Myocyte (in vitro differentiated cells): ENCODE results near the gene TMPRSS9. TPM values are rescaled to one million over a fixed set of nuclear protein-coding genes. Genes with fewer than 3 reads are reported as not detected.
"Not testable (repeated sequence)": the region's sequence is repeated elsewhere in the genome, so short reads cannot be mapped to it uniquely, and the experiment has no call there.

Experiments used
- DNase-seq: peaks from one replicate; pipeline ENCODE4 v3.0.0-alpha.2; 2012; ENCODE audit warnings: low read depth
- microRNA-seq: library from miRNA; unstranded; fragments of <30 nt; microRNA quantifications from one replicate; pipeline ENCODE4, GENCODE V29; 2016
- total RNA-seq: library from RNA; depleted of rRNA; stranded (reverse); fragments of >200 nt; gene quantifications from 2 replicates; pipeline ENCODE4 v1.2.3, GENCODE V29; 2014

The TMPRSS9 gene
- total RNA-seq, 1 donor from 2014 or later: not detected

- no peak for DNase-seq
Observed at GRCh38 chr19:2455851-2456570, 95.9 kb downstream of the TMPRSS9 start.

GRCh38 chr19:2457394-2458037, 97.5 kb downstream of the TMPRSS9 start:
- DNase-seq: no peak

GRCh38 chr19:2458054-2458453, 98.0 kb downstream of the TMPRSS9 start:
- no peak for DNase-seq

GRCh38 chr19:2458776-2459175, 98.7 kb downstream of the TMPRSS9 start:
- DNase-seq: not testable (repeated sequence)

GRCh38 chr19:2460245-2460644, 100.2 kb downstream of the TMPRSS9 start:
- no peak for DNase-seq

GRCh38 chr19:2461751-2462634, 101.9 kb downstream of the TMPRSS9 start:
- DNase-seq: peak; percentile 79

- peak; percentile 96 for DNase-seq
Observed at GRCh38 chr19:2462635-2463421, 102.8 kb downstream of the TMPRSS9 start.

GRCh38 chr19:2463694-2464093, 103.6 kb downstream of the TMPRSS9 start:
- DNase-seq: not testable (repeated sequence)

- no peak for DNase-seq
Observed at GRCh38 chr19:2464389-2464788, 104.3 kb downstream of the TMPRSS9 start.

GRCh38 chr19:2468596-2468995, 108.5 kb downstream of the TMPRSS9 start:
- DNase-seq: no peak

- peak; percentile 54 for DNase-seq
Observed at GRCh38 chr19:2469102-2469914, 109.2 kb downstream of the TMPRSS9 start.

- not testable (repeated sequence) for DNase-seq
Observed at GRCh38 chr19:2469915-2470200, 109.8 kb downstream of the TMPRSS9 start.

- peak; percentile 83 for DNase-seq
Observed at GRCh38 chr19:2474232-2475017, 114.4 kb downstream of the TMPRSS9 start.

GRCh38 chr19:2475018-2475701, 115.1 kb downstream of the TMPRSS9 start:
- peak; percentile 49 for DNase-seq

Small RNA genes lying within 50 kb of the gene (microRNA-seq; reads per million reads assigned to microRNA genes)
- not detected for gene MIR7108

Other genes starting within 250 kb of the TMPRSS9 start
- gene AP3D1, start 208.7 kb upstream of the TMPRSS9 start, total RNA-seq: 109 and 114 TPM in 2 replicates
- gene DOT1L, start 196.3 kb upstream of the TMPRSS9 start, total RNA-seq: 7.9 and 8.3 TPM in 2 replicates
- 77.5 and 86.7 TPM in 2 replicates for gene PLEKHJ1, start 123.9 kb upstream of the TMPRSS9 start, total RNA-seq
- 21.6 and 23.1 TPM in 2 replicates for gene SF3A2, start 123.4 kb upstream of the TMPRSS9 start, total RNA-seq
- 5.1 and 7.3 TPM in 2 replicates for gene AMH, start 110.9 kb upstream of the TMPRSS9 start, total RNA-seq
- gene JSRP1, start 103.8 kb upstream of the TMPRSS9 start, total RNA-seq: 303 and 333 TPM in 2 replicates
- gene PEAK3, start 78.1 kb upstream of the TMPRSS9 start, total RNA-seq: 0.16 and 0.36 TPM in 2 replicates
- not detected in 2 replicates for gene LINGO3, start 52.1 kb upstream of the TMPRSS9 start, total RNA-seq
- 158 and 226 TPM in 2 replicates for gene LSM7, start 31.7 kb upstream of the TMPRSS9 start, total RNA-seq
- 36.1 and 45.7 TPM in 2 replicates for gene SPPL2B, start 31.6 kb upstream of the TMPRSS9 start, total RNA-seq
- gene TIMM13, start 67.3 kb downstream of the TMPRSS9 start, total RNA-seq: 69.4 and 73.7 TPM in 2 replicates
- 30.7 and 34.3 TPM in 2 replicates for gene LMNB2, start 96.7 kb downstream of the TMPRSS9 start, total RNA-seq
- gene GADD45B, start 115.9 kb downstream of the TMPRSS9 start, total RNA-seq: 8.6 and 16.9 TPM in 2 replicates